Measurements from ENCODE around the gene HLA-DPA1. TPM values are rescaled to one million over a fixed set of nuclear protein-coding genes. Genes with fewer than 3 reads are reported as not detected.

HLA-DPA1 gene
- total and polyA plus RNA-seq, 8 donors = 5.5 to 162 (median 9.2) TPM

GRCh38 chr6:33017694-33018353, 55.6 kb downstream of the HLA-DPA1 start:
- Histone ChIP-seq H3K9me3 (no peaks in the 10 kb centered on the region), H3K27ac (peak overlapping the region in 3 of 4 donors; percentile 64 to 86 (median 84)), H3K27me3 (no peaks in the 10 kb centered on the region), H3K4me3 (no peak overlapping the region), H3K36me3 (no peaks in the 10 kb centered on the region), H3K4me1 (peaks cover 0 to 11% (median 9%) of the 10 kb centered on the region in 3 donors)
- no peak for TF ChIP-seq CTCF (IDR thresholded peaks at IDR 0.05)
- WGBS, 2 donors = 72 to 78% methylated on average over 3 of the region's 3 CpGs
- DNase-seq = no peak
- intact Hi-C loops (cut with DNase I) = no loop called here
- peak in 1 of 4 donors; percentile 15 for ATAC-seq
- no peak for FAIRE-seq

- Histone ChIP-seq H3K36me3 (no peaks in the 10 kb centered on the region), H3K27me3 (no peaks in the 10 kb centered on the region), H3K9me3 (no peaks in the 10 kb centered on the region), H3K27ac (peak overlapping the region in 2 of 4 donors; percentile 84 to 86), H3K4me1 (peaks cover 0 to 11% (median 9%) of the 10 kb centered on the region in 3 donors), H3K4me3 (no peak overlapping the region)
- no peak for FAIRE-seq
- intact Hi-C loops (cut with DNase I) = no loop called here
- no peak for DNase-seq
- WGBS, 2 donors = 63 to 67% methylated on average over 4 of the region's 4 CpGs
- no peak for ATAC-seq
- TF ChIP-seq CTCF (IDR thresholded peaks at IDR 0.05) = no peak
Observed at GRCh38 chr6:33017018-33017417, 56.4 kb downstream of the HLA-DPA1 start.

DNA sequence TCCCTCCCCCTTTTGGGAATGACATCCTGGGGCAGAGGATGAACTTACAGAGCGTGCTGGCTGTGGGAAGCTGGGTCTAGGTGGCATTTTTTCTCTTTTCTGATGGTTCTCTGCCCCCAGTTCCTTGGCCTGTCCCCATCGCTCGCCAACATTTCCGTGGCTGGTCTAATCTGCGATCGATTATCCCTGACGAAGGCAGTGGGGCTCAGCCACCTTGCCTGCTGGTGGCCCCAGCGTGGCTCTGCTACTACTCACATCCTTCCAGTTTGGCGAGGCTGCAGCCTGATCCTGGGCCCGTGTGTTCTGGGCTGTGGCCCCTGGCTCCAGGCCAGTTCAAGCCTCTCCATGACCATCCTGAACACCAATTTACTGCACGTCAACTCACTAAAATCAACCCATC, 57.7 kb downstream of the HLA-DPA1 start:
- no peak for TF ChIP-seq CTCF (IDR thresholded peaks at IDR 0.05)
- Histone ChIP-seq H3K9me3 (no peaks in the 10 kb centered on the region), H3K4me3 (no peak overlapping the region), H3K36me3 (no peaks in the 10 kb centered on the region), H3K4me1 (peaks cover 0 to 11% (median 9%) of the 10 kb centered on the region in 3 donors), H3K27me3 (no peaks in the 10 kb centered on the region), H3K27ac (no peak overlapping the region)
- DNase-seq (no peak), FAIRE-seq (no peak), ATAC-seq (no peak)
- intact Hi-C loops (cut with DNase I) = no loop called here
- WGBS, 2 donors = 57 to 69% methylated on average over 11 of the region's 11 CpGs

DNA sequence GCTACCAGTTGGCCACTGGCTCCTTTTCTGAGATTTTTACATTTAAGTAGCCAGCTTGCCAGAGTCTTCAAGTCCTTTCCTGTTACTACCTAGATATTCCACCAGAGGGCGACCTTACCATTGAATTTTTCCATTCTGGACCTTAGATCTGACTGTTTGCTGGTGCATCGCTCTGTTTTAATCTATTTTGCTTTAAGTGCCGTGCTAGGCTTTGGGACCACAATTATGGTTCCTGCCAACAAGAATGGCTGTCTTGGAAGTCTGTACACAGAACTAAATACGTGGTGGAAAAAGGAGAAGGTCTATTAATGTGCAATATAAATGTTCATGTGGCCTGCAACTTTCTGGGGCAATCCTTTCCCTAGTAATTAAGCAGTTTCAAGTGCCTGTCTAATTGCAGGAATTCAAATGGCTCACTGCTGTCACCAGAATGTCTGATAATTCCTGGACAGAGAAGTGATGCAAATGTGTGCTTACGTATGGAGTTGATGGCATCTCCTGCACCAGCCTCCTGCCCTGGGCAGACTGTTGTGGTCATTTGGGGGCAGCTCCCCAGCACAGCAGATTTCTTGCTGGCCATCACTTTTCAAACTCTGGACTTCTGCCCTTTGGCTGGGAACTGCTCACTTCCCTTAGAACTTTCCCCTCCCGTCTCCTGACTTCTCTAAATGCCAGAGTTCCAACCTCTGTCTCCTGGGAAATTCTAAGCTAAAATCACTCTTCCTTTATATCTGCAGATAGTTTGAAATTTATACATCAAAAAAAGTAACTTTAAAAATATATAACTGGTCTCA, 58.4 kb downstream of the HLA-DPA1 start:
- intact Hi-C loops (cut with DNase I) = loop anchor here in 1 of 3 donors (5.0 kb wide), 1 partner anchor 232 kb away; no protein-coding TSS in a partner anchor
- no peak overlapping the region for H3K27ac ChIP-seq
- no peaks in the 10 kb centered on the region for H3K27me3 ChIP-seq
- peaks cover 0 to 11% (median 9%) of the 10 kb centered on the region in 3 donors for H3K4me1 ChIP-seq
- 21 to 25% methylated on average over 6 of the region's 6 CpGs for WGBS, 2 donors
- no peak overlapping the region for H3K4me3 ChIP-seq
- peak; percentile 73 to 82 (median 76) for TF ChIP-seq CTCF (IDR thresholded peaks at IDR 0.05)
- FAIRE-seq = no peak
- ATAC-seq = peak; percentile 69 to 77 (median 74)
- H3K9me3 ChIP-seq = no peaks in the 10 kb centered on the region
- H3K36me3 ChIP-seq = no peaks in the 10 kb centered on the region
- peak in 3 of 6 donors; percentile 45 to 65 (median 47) for DNase-seq

Other genes with a start within 250 kb of the HLA-DPA1 start
- gene TAP2, start 234.9 kb downstream of the HLA-DPA1 start, total RNA-seq = 10 to 100 TPM in 4 of 6 donors, 1 to 10 TPM in 2; 5.0 to 23.1 (median 12.2) TPM
- gene TAP2, start 234.9 kb downstream of the HLA-DPA1 start, polyA plus RNA-seq = 10 to 100 TPM in 1 of 2 donors, 1 to 10 TPM in 1; 8.8 to 16.9 TPM
- gene PSMB8, start 229.6 kb downstream of the HLA-DPA1 start, total RNA-seq = 10 to 100 TPM in 5 of 6 donors, 1 to 10 TPM in 1; 7.4 to 40.2 (median 11.8) TPM
- 10 to 100 TPM; 27.9 to 35.2 TPM for gene PSMB8, start 229.6 kb downstream of the HLA-DPA1 start, polyA plus RNA-seq
- gene TAP1, start 219.9 kb downstream of the HLA-DPA1 start, total RNA-seq = 10 to 100 TPM in 5 of 6 donors, 1 to 10 TPM in 1; 7.8 to 32.1 (median 11.6) TPM
- gene TAP1, start 219.9 kb downstream of the HLA-DPA1 start, polyA plus RNA-seq = 10 to 100 TPM; 18.8 to 28.5 TPM
- gene PSMB9, start 219.5 kb downstream of the HLA-DPA1 start, total RNA-seq = 10 to 100 TPM in 2 of 6 donors, 1 to 10 TPM in 4; 5.1 to 18.1 (median 5.8) TPM
- gene PSMB9, start 219.5 kb downstream of the HLA-DPA1 start, polyA plus RNA-seq = 10 to 100 TPM in 1 of 2 donors, 1 to 10 TPM in 1; 8.3 to 13.7 TPM
- gene HLA-DMB, start 132.6 kb downstream of the HLA-DPA1 start, total RNA-seq = 10 to 100 TPM in 2 of 6 donors, 1 to 10 TPM in 4; 1.9 to 42.6 (median 4.3) TPM
- 1 to 10 TPM; 2.7 to 6.2 TPM for gene HLA-DMB, start 132.6 kb downstream of the HLA-DPA1 start, polyA plus RNA-seq
- 10 to 100 TPM in 4 of 6 donors, 1 to 10 TPM in 2; 6.8 to 72.9 (median 17.0) TPM for gene HLA-DMA, start 120.6 kb downstream of the HLA-DPA1 start, total RNA-seq
- gene HLA-DMA, start 120.6 kb downstream of the HLA-DPA1 start, polyA plus RNA-seq = 10 to 100 TPM; 25.0 to 34.0 TPM
- gene BRD2, start 105.1 kb downstream of the HLA-DPA1 start, total RNA-seq = 10 to 100 TPM; 50.5 to 98.4 (median 80.2) TPM
- 100 to 1,000 TPM in 1 of 2 donors, 10 to 100 TPM in 1; 94.3 to 128 TPM for gene BRD2, start 105.1 kb downstream of the HLA-DPA1 start, polyA plus RNA-seq
- gene HLA-DOA, start 64.1 kb downstream of the HLA-DPA1 start, total RNA-seq = 10 to 100 TPM in 1 of 6 donors, 1 to 10 TPM in 3, under 1 TPM in 2; 0.60 to 16.5 (median 2.2) TPM
- gene HLA-DOA, start 64.1 kb downstream of the HLA-DPA1 start, polyA plus RNA-seq = under 1 TPM; 0.38 to 0.46 TPM
- 100 to 1,000 TPM in 1 of 6 donors, 10 to 100 TPM in 5; 11.8 to 156 (median 23.3) TPM for gene HLA-DPB1, start 2.3 kb upstream of the HLA-DPA1 start, total RNA-seq
- gene HLA-DPB1, start 2.3 kb upstream of the HLA-DPA1 start, polyA plus RNA-seq = 10 to 100 TPM; 16.7 to 20.8 TPM
- under 1 TPM; 0.15 to 0.75 (median 0.36) TPM for gene COL11A2, start 118.8 kb upstream of the HLA-DPA1 start, total RNA-seq
- gene COL11A2, start 118.8 kb upstream of the HLA-DPA1 start, polyA plus RNA-seq = 1 to 10 TPM; 2.9 to 3.1 TPM
- gene RXRB, start 127.0 kb upstream of the HLA-DPA1 start, total RNA-seq = 10 to 100 TPM; 20.1 to 30.9 (median 21.9) TPM
- gene RXRB, start 127.0 kb upstream of the HLA-DPA1 start, polyA plus RNA-seq = 10 to 100 TPM; 48.8 to 68.3 TPM
- 10 to 100 TPM; 41.6 to 87.5 (median 64.5) TPM for gene SLC39A7, start 127.2 kb upstream of the HLA-DPA1 start, total RNA-seq
- 100 to 1,000 TPM in 1 of 2 donors, 10 to 100 TPM in 1; 53.9 to 111 TPM for gene SLC39A7, start 127.2 kb upstream of the HLA-DPA1 start, polyA plus RNA-seq
- 10 to 100 TPM; 20.9 to 47.3 (median 31.4) TPM for gene HSD17B8, start 131.0 kb upstream of the HLA-DPA1 start, total RNA-seq
- gene HSD17B8, start 131.0 kb upstream of the HLA-DPA1 start, polyA plus RNA-seq = 10 to 100 TPM; 36.2 to 47.4 TPM
- gene RING1, start 134.9 kb upstream of the HLA-DPA1 start, total RNA-seq = 10 to 100 TPM; 15.0 to 28.0 (median 20.1) TPM
- gene RING1, start 134.9 kb upstream of the HLA-DPA1 start, polyA plus RNA-seq = 10 to 100 TPM; 47.4 to 57.6 TPM
- 10 to 100 TPM; 23.2 to 37.5 (median 24.8) TPM for gene VPS52, start 198.2 kb upstream of the HLA-DPA1 start, total RNA-seq
- 10 to 100 TPM; 50.1 to 62.2 TPM for gene VPS52, start 198.2 kb upstream of the HLA-DPA1 start, polyA plus RNA-seq
- gene RPS18, start 198.4 kb upstream of the HLA-DPA1 start, total RNA-seq = 1,000 to 10,000 TPM; 1,052 to 2,464 (median 1,700) TPM
- gene RPS18, start 198.4 kb upstream of the HLA-DPA1 start, polyA plus RNA-seq = 1,000 to 10,000 TPM; 2,817 to 3,510 TPM
- 1 to 10 TPM; 2.1 to 5.4 (median 2.6) TPM for gene B3GALT4, start 203.5 kb upstream of the HLA-DPA1 start, total RNA-seq
- gene B3GALT4, start 203.5 kb upstream of the HLA-DPA1 start, polyA plus RNA-seq = 1 to 10 TPM; 5.6 to 8.7 TPM
- 10 to 100 TPM; 17.7 to 28.8 (median 26.2) TPM for gene WDR46, start 215.6 kb upstream of the HLA-DPA1 start, total RNA-seq
- 10 to 100 TPM; 90.1 to 96.8 TPM for gene WDR46, start 215.6 kb upstream of the HLA-DPA1 start, polyA plus RNA-seq
- gene PFDN6, start 216.0 kb upstream of the HLA-DPA1 start, total RNA-seq = 10 to 100 TPM in 5 of 6 donors, 1 to 10 TPM in 1; 9.7 to 19.9 (median 19.0) TPM
- 100 to 1,000 TPM in 1 of 2 donors, 10 to 100 TPM in 1; 76.2 to 119 TPM for gene PFDN6, start 216.0 kb upstream of the HLA-DPA1 start, polyA plus RNA-seq
- gene RGL2, start 225.3 kb upstream of the HLA-DPA1 start, total RNA-seq = 10 to 100 TPM; 24.5 to 70.8 (median 30.2) TPM
- 100 to 1,000 TPM in 1 of 2 donors, 10 to 100 TPM in 1; 87.3 to 121 TPM for gene RGL2, start 225.3 kb upstream of the HLA-DPA1 start, polyA plus RNA-seq
- 100 to 1,000 TPM in 2 of 6 donors, 10 to 100 TPM in 4; 31.0 to 152 (median 41.2) TPM for gene TAPBP, start 240.4 kb upstream of the HLA-DPA1 start, total RNA-seq
- gene TAPBP, start 240.4 kb upstream of the HLA-DPA1 start, polyA plus RNA-seq = 10 to 100 TPM; 28.0 to 60.6 TPM
- 10 to 100 TPM in 2 of 6 donors, 1 to 10 TPM in 4; 6.7 to 13.1 (median 9.3) TPM for gene ZBTB22, start 244.1 kb upstream of the HLA-DPA1 start, total RNA-seq
- 10 to 100 TPM; 10.8 to 14.3 TPM for gene ZBTB22, start 244.1 kb upstream of the HLA-DPA1 start, polyA plus RNA-seq
- 10 to 100 TPM; 12.9 to 22.5 (median 15.6) TPM for gene DAXX, start 249.3 kb upstream of the HLA-DPA1 start, total RNA-seq
- gene DAXX, start 249.3 kb upstream of the HLA-DPA1 start, polyA plus RNA-seq = 10 to 100 TPM; 18.1 to 24.6 TPM

Measured in pancreas (tissue), 10 donors.